ENCODE measurements around the gene TRIM72. TPM values are rescaled to one million over a fixed set of nuclear protein-coding genes. Genes with fewer than 3 reads are reported as not detected.

Gene TRIM72
- total and polyA plus RNA-seq, 2 of the 8 experiments (the other 6 are each of a cell fraction or from before 2014, with no cell fraction given), result 0.57 to 2.1 TPM

DNA sequence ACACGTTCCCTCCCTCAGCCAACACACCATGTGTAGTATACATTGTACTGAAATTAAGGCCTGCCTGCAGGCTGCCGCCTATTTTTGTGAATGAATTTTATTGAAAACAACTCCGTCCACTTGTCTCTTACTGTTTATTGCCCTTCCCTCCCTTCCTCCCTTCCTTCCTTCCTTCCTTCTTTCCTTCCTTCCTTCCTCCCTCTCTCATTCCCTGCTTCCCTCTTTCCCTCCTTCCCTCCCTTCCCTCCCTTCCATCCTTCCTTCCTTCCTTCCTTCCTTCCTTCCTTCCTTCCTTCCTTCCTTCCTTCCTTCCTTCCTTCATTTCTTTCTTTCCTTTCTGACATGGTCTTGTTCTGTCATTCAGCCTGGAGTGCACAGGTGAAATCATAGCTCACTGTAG is 48.2 kb downstream of the TRIM72 start:
- CTCF ChIA-PET (ENCODE audit: partially characterized antibody), result interaction anchor here (1.6 to 2.9 kb wide), 2 partner anchors 11 to 15 kb away, joined by 4 to 10 read pairs; no protein-coding TSS in a partner anchor
- no peak overlapping the region for H3K9ac ChIP-seq (replicated peaks in 1 of 4; ENCODE audit: extremely low read depth in 1 of 4, low read depth in 3 of 4, low read length in 3 of 4)
- FAIRE-seq, result no peak

More for the DNA sequence above, 48.2 kb downstream of the TRIM72 start:
- Histone ChIP-seq H3K79me1 (ENCODE audit: low read depth, low read length) (no peaks in the 10 kb centered on the region), H3K4me1 (replicated peaks in 1 of 4; ENCODE audit: control insufficient read depth in 3 of 4, insufficient read depth in 4 of 4, low read length in 3 of 4) (peaks cover 0 to 5% (median 2%) of the 10 kb centered on the region in 4 experiments; a peak in 3 of 7 replicates), H3K79me2 (ENCODE audit: control insufficient read depth in 1 of 2, insufficient read depth in 2 of 2, low read length in 2 of 2) (no peaks in the 10 kb centered on the region), H4K20me1 (replicated peaks in 1 of 2; ENCODE audit: control insufficient read depth in 1 of 2, insufficient read depth in 2 of 2, low read length in 2 of 2) (no peaks in the 10 kb centered on the region), H2BK12ac (ENCODE audit: low read depth, low read length) (no peak overlapping the region), H3K23me2 (ENCODE audit: low read depth, low read length) (no peaks in the 10 kb centered on the region; the same call in 1 of the 2 replicates), H2BK120ac (replicated peaks; ENCODE audit: low read depth, low read length) (no peak overlapping the region), H3K23ac (ENCODE audit: insufficient read length) (no peak overlapping the region), H4K91ac (replicated peaks; ENCODE audit: insufficient read length, low read length) (no peak overlapping the region), H3K56ac (replicated peaks; ENCODE audit: insufficient read length, low read depth, low read length) (no peak overlapping the region), H3K27me3 (replicated peaks in 1 of 4; ENCODE audit: control insufficient read depth in 3 of 4, extremely low read depth in 1 of 4, insufficient read depth in 3 of 4, low read length in 3 of 4) (no peaks in the 10 kb centered on the region), H3K4me2 (ENCODE audit: insufficient read depth in 1 of 2, low read depth in 2 of 2, low read length in 2 of 2) (no peak overlapping the region), H3K27ac (ENCODE audit: low read depth, low read length) (no peak overlapping the region), H3K18ac (ENCODE audit: extremely low read depth, low read length) (no peak overlapping the region), H2BK20ac (ENCODE audit: low read length) (no peak overlapping the region), H3K14ac (ENCODE audit: insufficient read length) (no peak overlapping the region), H2AK5ac (ENCODE audit: low read depth, low read length) (no peak overlapping the region), H3K36me3 (ENCODE audit: control insufficient read depth in 2 of 4, insufficient read depth in 4 of 4, low read length in 3 of 4) (no peaks in the 10 kb centered on the region), H3K4ac (replicated peaks; ENCODE audit: insufficient read length, low read depth, low read length) (no peak overlapping the region), H4K8ac (ENCODE audit: extremely low read depth, insufficient read depth, low read length) (no peak overlapping the region), H4K5ac (ENCODE audit: insufficient read length, low read depth, low read length) (no peak overlapping the region), H3K9me3 (ENCODE audit: insufficient read depth in 2 of 2, low read depth in 1 of 2, low read length in 1 of 2) (no peaks in the 10 kb centered on the region), H2AFZ (ENCODE audit: low read length) (no peak overlapping the region), H3K4me3 (ENCODE audit: extremely low read depth in 1 of 4, insufficient read depth in 2 of 4, low read depth in 3 of 4, low read length in 4 of 4) (no peak overlapping the region), H2BK15ac (ENCODE audit: low read length) (no peak overlapping the region), H2BK5ac (ENCODE audit: low read depth, low read length) (no peak overlapping the region)
- WGBS, 2 experiments (ENCODE audit: extremely low coverage in 1 of 2, insufficient coverage in 1 of 2, insufficient read length in 1 of 2, insufficient replicate concordance in 2 of 2, low coverage in 1 of 2, low lambda C conversion rate in 2 of 2, missing lambda C conversion rate in 1 of 2), result 92% methylated on average over 3 of the region's 3 CpGs; no CpG with 5 or more reads in 1 of the 2 experiments
- DNase-seq (ENCODE audit: low read depth in 1 of 2, low spot score in 2 of 2), result no peak
- TF ChIP-seq NRF1 (IDR thresholded peaks at IDR 0.05; ENCODE audit: low read depth, low read length), result no peak
- TF ChIP-seq RXRA (IDR thresholded peaks at IDR 0.05; ENCODE audit: insufficient read depth, low read depth, low read length), result no peak
- TF ChIP-seq HDAC6 (IDR thresholded peaks at IDR 0.05; ENCODE audit: low read depth, low read length), result no peak
- POLR2A ChIA-PET (ENCODE audit: partially characterized antibody), result no interaction called here

Data from H1 (cell line).